CD14-positive monocyte (primary cell): ENCODE measurements around the gene TMEM232. TPM values are rescaled to one million over a fixed set of nuclear protein-coding genes. Genes with fewer than 3 reads are reported as not detected.

Source experiments
- DNase-seq, 3 donors: peaks; one replicate each; pipeline ENCODE4 v3.0.0-alpha.2; 2011 to 2022
- H2AFZ ChIP-seq: 2 replicates; pipeline ENCODE4 v1.6.0; 2012; ENCODE audit warnings: mild to moderate bottlenecking, low read depth, low read length, inconsistent platforms; ENCODE audit not compliant: insufficient read depth, poor library complexity, severe bottlenecking
- H3K27ac ChIP-seq, 2 donors: 1 replicate in 1 of 2; 2 replicates in 1 of 2; pipeline ENCODE4 v1.5.1; 2012 to 2013; ENCODE audit warnings: low read length in 2 of 2, control low read depth in 1 of 2, inconsistent platforms in 1 of 2, low read depth in 1 of 2, mild to moderate bottlenecking in 1 of 2
- H3K27me3 ChIP-seq, 2 donors: one replicate each; pipeline versions ENCODE4 v1.6.0 to v1.6.1; 2011 to 2013; ENCODE audit warnings: low read length in 2 of 2; ENCODE audit not compliant: control insufficient read depth in 2 of 2, insufficient read depth in 2 of 2
- H3K36me3 ChIP-seq, 2 donors: replicated peaks in 1 of 2; 1 replicate in 1 of 2; 2 replicates in 1 of 2; pipeline versions ENCODE4 v1.5.1 to v1.6.1; 2012 to 2013; ENCODE audit warnings: low read length in 2 of 2, control low read depth in 1 of 2, inconsistent platforms in 1 of 2, mild to moderate bottlenecking in 1 of 2; ENCODE audit not compliant: insufficient read depth in 2 of 2, control insufficient read depth in 1 of 2
- H3K4me1 ChIP-seq, 2 donors: 1 replicate in 1 of 2; 2 replicates in 1 of 2; pipeline versions ENCODE4 v1.5.1 to v1.6.1; 2012 to 2013; ENCODE audit warnings: low read length in 2 of 2, control low read depth in 1 of 2, inconsistent platforms in 1 of 2, mild to moderate bottlenecking in 1 of 2, moderate library complexity in 1 of 2; ENCODE audit not compliant: insufficient read depth in 2 of 2, control insufficient read depth in 1 of 2
- H3K4me2 ChIP-seq: replicated peaks from 2 replicates; pipeline ENCODE3; 2012; ENCODE audit warnings: low read length, moderate library complexity, mild to moderate bottlenecking; ENCODE audit not compliant: poor library complexity, severe bottlenecking; ENCODE audit errors: extremely low read depth
- H3K4me3 ChIP-seq, 3 experiments: fragments of 200-600 bp in 1 of 3; sonication (generic) in 1 of 3; replicated peaks in 1 of 3; 1 replicate in 2 of 3; 2 replicates in 1 of 3; pipeline ENCODE4 v1.5.1; 2011 to 2013; ENCODE audit warnings: low read length in 3 of 3, mild to moderate bottlenecking in 3 of 3, control low read depth in 2 of 3, low read depth in 2 of 3, inconsistent platforms in 1 of 3, moderate library complexity in 1 of 3
- H3K79me2 ChIP-seq: 2 replicates; pipeline ENCODE4 v1.6.0; 2012; ENCODE audit warnings: mild to moderate bottlenecking, control low read depth, inconsistent platforms, low read length, moderate library complexity; ENCODE audit not compliant: insufficient read depth
- H3K9ac ChIP-seq: 2 replicates; pipeline ENCODE4 v1.6.0; 2017; ENCODE audit warnings: low read length, mild to moderate bottlenecking; ENCODE audit not compliant: insufficient read depth, poor library complexity, severe bottlenecking
- H3K9me3 ChIP-seq, 2 donors: replicated peaks in 1 of 2; 1 replicate in 1 of 2; 2 replicates in 1 of 2; pipeline versions ENCODE4 v1.5.1 to v1.6.1; 2012 to 2013; ENCODE audit warnings: low read length in 2 of 2, control low read depth in 1 of 2; ENCODE audit not compliant: control insufficient read depth in 1 of 2, insufficient read depth in 1 of 2
- H4K20me1 ChIP-seq: 2 replicates; pipeline ENCODE4 v1.6.0; 2012; ENCODE audit warnings: mild to moderate bottlenecking, low read length, control low read depth, moderate library complexity; ENCODE audit not compliant: insufficient read depth
- H3K27ac Mint-ChIP-seq, 7 donors: one replicate each; pipeline ENCODE4 v1.8.0; 2020; ENCODE audit warnings: mild to moderate bottlenecking in 7 of 7, mixed read lengths in 7 of 7, moderate library complexity in 6 of 7, inconsistent platforms in 2 of 7
- H3K27me3 Mint-ChIP-seq, 3 donors: one replicate each; pipeline ENCODE4 v1.8.0; 2021 to 2022; ENCODE audit warnings: low read depth in 3 of 3, mild to moderate bottlenecking in 3 of 3, mixed read lengths in 3 of 3, moderate library complexity in 3 of 3, inconsistent platforms in 1 of 3
- H3K36me3 Mint-ChIP-seq, 2 donors: one replicate each; pipeline ENCODE4 v1.8.0; 2020; ENCODE audit warnings: mixed read lengths in 2 of 2, inconsistent platforms in 1 of 2, mild to moderate bottlenecking in 1 of 2
- H3K4me1 Mint-ChIP-seq: one replicate; pipeline ENCODE4 v1.8.0; 2020; ENCODE audit warnings: mild to moderate bottlenecking, mixed read lengths
- H3K4me3 Mint-ChIP-seq, 2 donors: one replicate each; pipeline ENCODE4 v1.8.0; 2020; ENCODE audit warnings: mild to moderate bottlenecking in 2 of 2, mixed read lengths in 2 of 2, moderate library complexity in 1 of 2
- H3K9me3 Mint-ChIP-seq, 7 donors: one replicate each; pipeline ENCODE4 v1.8.0; 2020 to 2022; ENCODE audit warnings: mixed read lengths in 7 of 7, mild to moderate bottlenecking in 6 of 7, moderate library complexity in 6 of 7, inconsistent platforms in 2 of 7
- CTCF ChIP-seq: fragments of 200-600 bp; IDR thresholded peaks from one replicate; pipeline ENCODE4 v1.8.0; 2022; ENCODE audit warnings: antibody characterized with exemption, mild to moderate bottlenecking
- intact Hi-C, 2 donors: fragments of 100-400 bp; cut with micrococcal nuclease; formaldehyde crosslinking; loops; one replicate each; pipeline versions ENCODE4 v1.15.0 to v1.15.1; 2023
- polyA plus RNA-seq, 3 donors: library from polyadenylated mRNA; depleted of rRNA in 1 of 3; unstranded in 2 of 3; stranded (reverse) in 1 of 3; fragments of 300-500 nt in 2 of 3; fragments of >200 nt in 1 of 3; fragmentation: Illumina TruSeq in 2 of 3; gene quantifications; 1 replicate in 2 of 3; 2 replicates in 1 of 3; pipeline ENCODE4 v1.2.3, GENCODE V29; 2012 to 2021

TMEM232 gene
- polyA plus RNA-seq, 3 donors, result 0.04 to 1.4 (median 0.59) TPM

- Histone ChIP-seq H2AFZ (no peak overlapping the region), H3K9ac (no peak overlapping the region), H3K36me3 (no peaks in the 10 kb centered on the region), H4K20me1 (no peaks in the 10 kb centered on the region), H3K9me3 (peaks cover 0 to 6% of the 10 kb centered on the region in 2 donors), H3K4me1 (no peaks in the 10 kb centered on the region), H3K79me2 (no peaks in the 10 kb centered on the region), H3K4me3 (no peak overlapping the region), H3K4me2 (no peak overlapping the region), H3K27ac (no peak overlapping the region), H3K27me3 (no peaks in the 10 kb centered on the region)
- Mint-ChIP-seq H3K4me1 (no peaks in the 10 kb centered on the region), H3K36me3 (no peaks in the 10 kb centered on the region), H3K27me3 (peaks cover 0 to 1% (median 0%) of the 10 kb centered on the region in 3 donors), H3K4me3 (no peak overlapping the region), H3K9me3 (peaks cover 0 to 9% (median 5%) of the 10 kb centered on the region in 7 donors), H3K27ac (no peak overlapping the region)
- DNase-seq, result no peak
- intact Hi-C loops, result no loop called here
- no peak for TF ChIP-seq CTCF
Observed at GRCh38 chr5:110386782-110387181, 339.7 kb downstream of the TMEM232 start.

GRCh38 chr5:110383231-110383630 is 343.2 kb downstream of the TMEM232 start:
- no peaks in the 10 kb centered on the region for H3K4me1 ChIP-seq
- peaks cover 0 to 9% (median 4%) of the 10 kb centered on the region in 7 donors for H3K9me3 Mint-ChIP-seq
- intact Hi-C loops, result no loop called here

More at GRCh38 chr5:110383231-110383630, 343.2 kb downstream of the TMEM232 start:
- DNase-seq, result no peak
- Mint-ChIP-seq H3K27ac (no peak overlapping the region), H3K27me3 (peaks cover 0 to 1% (median 0%) of the 10 kb centered on the region in 3 donors), H3K4me1 (no peaks in the 10 kb centered on the region), H3K36me3 (no peaks in the 10 kb centered on the region), H3K4me3 (no peak overlapping the region)
- Histone ChIP-seq H3K9me3 (peaks cover 0 to 4% of the 10 kb centered on the region in 2 donors), H2AFZ (no peak overlapping the region), H3K36me3 (no peaks in the 10 kb centered on the region), H3K4me2 (no peak overlapping the region), H3K4me3 (no peak overlapping the region), H3K27ac (no peak overlapping the region), H3K79me2 (no peaks in the 10 kb centered on the region), H3K9ac (no peak overlapping the region), H4K20me1 (no peaks in the 10 kb centered on the region), H3K27me3 (no peaks in the 10 kb centered on the region)
- TF ChIP-seq CTCF, result no peak
